IMR-90 (cell line): Measurements from ENCODE around the gene AAMDC. TPM values are rescaled to one million over a fixed set of nuclear protein-coding genes. Genes with fewer than 3 reads are reported as not detected.
"Not testable (repeated sequence)": the region's sequence is repeated elsewhere in the genome, so short reads cannot be mapped to it uniquely, and the experiment has no call there.

Experiments used
- ATAC-seq: fragments of 200-7000 bp; cut with Tn5 transposase; 2 replicates; pipeline ENCODE4 v1.9.1; 2020; ENCODE audit warnings: low read depth, mild to moderate bottlenecking, moderate library complexity
- BruUV-seq: library from RNA; stranded (reverse); fragments of 400-500 nt; replicated peaks from 2 replicates; lab custom pipeline; 2021; lab: Mats Ljungman, UMichigan
- CTCF ChIA-PET: fragments of 300-600 bp; formaldehyde crosslinking; extraction: SDS; loops from one replicate; lab custom pipeline; 2021; ENCODE audit warnings: antibody characterized with exemption; lab: Yijun Ruan, JAX
- POLR2A ChIA-PET: fragments of 300-600 bp; sonication (Branson Sonifier 250); formaldehyde crosslinking; loops from one replicate; lab custom pipeline; 2022; ENCODE audit warnings: antibody characterized with exemption; ENCODE audit not compliant: unreplicated experiment; lab: Charles Lee
- DNase-seq: peaks from one replicate; pipeline ENCODE4 v3.0.0; 2013
- H2AFZ ChIP-seq: replicated peaks from 2 replicates; pipeline ENCODE3; 2013; ENCODE audit warnings: low read length, mild to moderate bottlenecking; ENCODE audit not compliant: poor library complexity
- H2AK5ac ChIP-seq: 2 replicates; pipeline ENCODE4 v1.6.1; 2013; ENCODE audit warnings: low read depth, low read length, inconsistent platforms
- H2AK9ac ChIP-seq: replicated peaks from 2 replicates; pipeline ENCODE3; 2013; ENCODE audit warnings: mild to moderate bottlenecking, low read depth, low read length, moderate library complexity; ENCODE audit not compliant: poor library complexity
- H2BK120ac ChIP-seq: 2 replicates; pipeline ENCODE4 v1.6.1; 2013; ENCODE audit warnings: low read depth, low read length, inconsistent platforms
- H2BK15ac ChIP-seq: 3 replicates; pipeline ENCODE4 v1.6.1; 2013; ENCODE audit warnings: low read depth, low read length, inconsistent platforms
- H2BK20ac ChIP-seq: 2 replicates; pipeline ENCODE4 v1.6.1; 2013; ENCODE audit warnings: low read depth, mild to moderate bottlenecking, inconsistent platforms, low read length, moderate library complexity
- H2BK5ac ChIP-seq: 2 replicates; pipeline ENCODE4 v1.6.1; 2013; ENCODE audit warnings: mild to moderate bottlenecking, low read depth, low read length, inconsistent platforms; ENCODE audit not compliant: poor library complexity, severe bottlenecking
- H3K14ac ChIP-seq: replicated peaks from 2 replicates; pipeline ENCODE4 v1.6.1; 2013; ENCODE audit warnings: low read depth, low read length, inconsistent platforms
- H3K18ac ChIP-seq: 2 replicates; pipeline ENCODE4 v1.6.1; 2013; ENCODE audit warnings: low read depth, low read length, control low read depth
- H3K23ac ChIP-seq: 2 replicates; pipeline ENCODE4 v1.6.1; 2013; ENCODE audit warnings: low read depth, low read length, inconsistent platforms
- H3K27ac ChIP-seq: 2 replicates; pipeline ENCODE4 v1.5.1; 2013; ENCODE audit warnings: mild to moderate bottlenecking, control low read depth, low read length; ENCODE audit not compliant: insufficient read depth
- H3K27me3 ChIP-seq: 2 replicates; pipeline ENCODE4 v1.6.1; 2013; ENCODE audit warnings: low read length; ENCODE audit not compliant: control insufficient read depth, insufficient read depth
- H3K36me3 ChIP-seq: 2 replicates; pipeline ENCODE4 v1.6.1; 2013; ENCODE audit warnings: low read length, mixed read lengths; ENCODE audit not compliant: control insufficient read depth, insufficient read depth
- H3K4ac ChIP-seq: 2 replicates; pipeline ENCODE4 v1.6.1; 2013; ENCODE audit warnings: low read depth, low read length, inconsistent platforms
- H3K4me1 ChIP-seq: 2 replicates; pipeline ENCODE4 v1.6.1; 2013; ENCODE audit warnings: low read length, mixed read lengths; ENCODE audit not compliant: control insufficient read depth, insufficient read depth
- H3K4me2 ChIP-seq: 2 replicates; pipeline ENCODE4 v1.6.1; 2013; ENCODE audit warnings: low read depth, mild to moderate bottlenecking, control low read depth, low read length, moderate library complexity
- H3K4me3 ChIP-seq: 2 replicates; pipeline ENCODE4 v1.5.1; 2013; ENCODE audit warnings: low read depth, mild to moderate bottlenecking, control low read depth, low read length, moderate library complexity; ENCODE audit not compliant: insufficient read depth
- H3K56ac ChIP-seq: 2 replicates; pipeline ENCODE4 v1.6.1; 2013; ENCODE audit warnings: low read length, inconsistent platforms; ENCODE audit not compliant: insufficient read depth; ENCODE audit errors: extremely low read depth
- H3K79me1 ChIP-seq, 2 experiments: 2 replicates each; pipeline ENCODE4 v1.6.1; 2013; ENCODE audit warnings: low read length in 2 of 2, inconsistent platforms in 1 of 2, low read depth in 1 of 2
- H3K9ac ChIP-seq: 2 replicates; pipeline ENCODE4 v1.6.1; 2013; ENCODE audit warnings: low read depth, low read length, control low read depth
- H3K9me1 ChIP-seq: 2 replicates; pipeline ENCODE4 v1.6.1; 2013; ENCODE audit warnings: low read length, inconsistent platforms; ENCODE audit not compliant: insufficient read depth
- H3K9me3 ChIP-seq: 2 replicates; pipeline ENCODE4 v1.6.1; 2013; ENCODE audit warnings: low read length; ENCODE audit not compliant: control insufficient read depth, insufficient read depth
- H4K20me1 ChIP-seq: 2 replicates; pipeline ENCODE4 v1.6.1; 2013; ENCODE audit warnings: low read length, inconsistent platforms; ENCODE audit not compliant: insufficient read depth
- H4K5ac ChIP-seq: 2 replicates; pipeline ENCODE4 v1.6.1; 2013; ENCODE audit warnings: mild to moderate bottlenecking, low read depth, low read length, control low read depth
- H4K8ac ChIP-seq, 2 experiments: 2 replicates each; pipeline ENCODE4 v1.6.1; 2013; ENCODE audit warnings: low read depth in 2 of 2, low read length in 2 of 2, control low read depth in 1 of 2, inconsistent platforms in 1 of 2
- H4K91ac ChIP-seq: 2 replicates; pipeline ENCODE4 v1.6.1; 2013; ENCODE audit warnings: low read depth, low read length, inconsistent platforms; ENCODE audit not compliant: insufficient read depth
- CEBPB ChIP-seq: IDR thresholded peaks from 2 replicates; pipeline ENCODE4 v1.6.1; 2012; ENCODE audit warnings: low read depth, low read length, improper control_type of control experiment
- WGBS, 2 experiments: methylation state at CpG; one replicate each; pipeline versions ENCODE4 v1.1.5 to v1.1.7; 2013; ENCODE audit warnings: missing lambda C conversion rate in 2 of 2; ENCODE audit not compliant: insufficient read length in 1 of 2; ENCODE audit errors: extremely low coverage in 2 of 2; 5-methylcytosine and 5-hydroxymethylcytosine counted together
- dilution Hi-C: fragments of 300-500 bp; cut with HindIII; formaldehyde crosslinking; loops from one replicate; pipeline ENCODE4 v1.14.3; 2018; ENCODE audit warnings: low sequenced_read_pairs; ENCODE audit not compliant: unreplicated experiment
- in situ Hi-C: fragments of 300-500 bp; cut with MboI; formaldehyde crosslinking; loops from 3 replicates; pipeline ENCODE4 v1.14.3; 2019; ENCODE audit warnings: low sequenced_read_pairs, inconsistent platforms, mixed read lengths
- intact Hi-C: fragments of 100-400 bp; cut with micrococcal nuclease; formaldehyde crosslinking; loops from 2 replicates; pipeline ENCODE4 v1.10.0; 2022
- polyA plus RNA-seq, 3 experiments: library from polyadenylated mRNA; depleted of rRNA; stranded (reverse); fragments of >200 nt; gene quantifications; 2 replicates each; pipeline ENCODE4 v1.2.3, GENCODE V29; 2012; ENCODE audit warnings: low replicate concordance in 1 of 3
- total RNA-seq: library from RNA; depleted of rRNA; stranded (reverse); fragments of >200 nt; gene quantifications from 2 replicates; pipeline ENCODE4 v1.2.3, GENCODE V29; 2012

Gene AAMDC
- total and polyA plus RNA-seq, 2 of the 4 experiments (the other 2 are of a cell fraction) = 15.8 to 47.6 TPM

GRCh38 chr11:77891256-77891655 is 70.3 kb downstream of the AAMDC start:
- peak; percentile 52 for DNase-seq
- H2AK5ac ChIP-seq, H3K56ac ChIP-seq, BruUV-seq, H3K4me3 ChIP-seq, H3K4me1 ChIP-seq, CTCF ChIA-PET, H3K27me3 ChIP-seq, H3K9me3 ChIP-seq, H4K8ac ChIP-seq, H3K9ac ChIP-seq, H3K4me2 ChIP-seq, in situ Hi-C loops, H3K4ac ChIP-seq, H3K9me1 ChIP-seq, H2AFZ ChIP-seq, H4K20me1 ChIP-seq, H3K18ac ChIP-seq, H3K23ac ChIP-seq, H4K5ac ChIP-seq, H2AK9ac ChIP-seq, H2BK15ac ChIP-seq, POLR2A ChIA-PET, intact Hi-C loops, dilution Hi-C loops, H3K36me3 ChIP-seq, H3K14ac ChIP-seq, H3K79me1 ChIP-seq, H4K91ac ChIP-seq, H2BK120ac ChIP-seq: not testable (repeated sequence)
- Histone ChIP-seq H2BK5ac (peak overlapping the region; percentile 33), H3K27ac (peak overlapping the region; percentile 71), H2BK20ac (0 out of 2 replicates have a peak overlapping the region, but pooled peaks have one; percentile 45)
- ATAC-seq = peak; percentile 27
- TF ChIP-seq CEBPB = peak; percentile 2; the same call in 1 of the 2 replicates
- no CpG with 5 or more reads among the region's 7 CpGs for WGBS, 2 experiments

GRCh38 chr11:77891703-77892102 is 70.8 kb downstream of the AAMDC start:
- H3K79me1 ChIP-seq, H2BK20ac ChIP-seq, H2AFZ ChIP-seq, H3K23ac ChIP-seq, ATAC-seq, H3K14ac ChIP-seq, DNase-seq, POLR2A ChIA-PET, H2AK9ac ChIP-seq, H4K20me1 ChIP-seq, H3K4me2 ChIP-seq, H3K27ac ChIP-seq, H2AK5ac ChIP-seq, H3K4me3 ChIP-seq, H4K8ac ChIP-seq, H3K27me3 ChIP-seq, H3K36me3 ChIP-seq, H3K9me3 ChIP-seq, H3K9me1 ChIP-seq, BruUV-seq, H4K91ac ChIP-seq, in situ Hi-C loops, H2BK15ac ChIP-seq, intact Hi-C loops, H3K4me1 ChIP-seq, H3K9ac ChIP-seq, H2BK120ac ChIP-seq, H3K56ac ChIP-seq, dilution Hi-C loops, H2BK5ac ChIP-seq, H4K5ac ChIP-seq, H3K4ac ChIP-seq, CTCF ChIA-PET, H3K18ac ChIP-seq: not testable (repeated sequence)
- no CpG with 5 or more reads among the region's 4 CpGs for WGBS, 2 experiments
